ENCODE results near the gene RP9. TPM values are rescaled to one million over a fixed set of nuclear protein-coding genes. Genes with fewer than 3 reads are reported as not detected.

Gene RP9
- total RNA-seq, 1 experiment from 2014 or later, result 16.2 TPM

GRCh38 chr7:33087858-33088257 is 21.3 kb downstream of the RP9 start:
- H3T11ph ChIP-seq (ENCODE audit: low read length), result no peak overlapping the region
- Mint-ChIP-seq H3K4me1 (no peaks in the 10 kb centered on the region), H3K4me3 (no peak overlapping the region), H3K27me3 (ENCODE audit: low read depth) (no peaks in the 10 kb centered on the region; the same call in 1 of the 2 replicates), H3K27ac (no peak overlapping the region), H3K9me3 (no peaks in the 10 kb centered on the region; a peak in 1 of 5 replicates), H3K36me3 (ENCODE audit: insufficient read depth in 1 of 3, low read depth in 3 of 3) (0 out of 7 replicates have a peak, but pooled peaks cover 0 to 1% (median 0%) of the 10 kb centered on the region in 3 experiments)
- no peak for DNase-seq
- no peaks in the 10 kb centered on the region for H3K27me3 ChIP-seq (ENCODE audit: insufficient read depth, low read length)
- H3K56ac ChIP-seq (ENCODE audit: insufficient read length, low read depth, low read length), result no peak overlapping the region
- H2BK20ac ChIP-seq (ENCODE audit: low read depth, low read length, poor library complexity, severe bottlenecking), result no peak overlapping the region
- H3K23ac ChIP-seq (ENCODE audit: insufficient read length, low read depth, low read length), result no peak overlapping the region
- no peak overlapping the region for H2BK15ac ChIP-seq (ENCODE audit: low read depth, low read length)
- no peak overlapping the region for H2AK5ac ChIP-seq (ENCODE audit: insufficient read length, low read length)
- H2BK5ac ChIP-seq (ENCODE audit: insufficient read length, low read length), result no peak overlapping the region
- no peaks in the 10 kb centered on the region for H3K79me2 ChIP-seq (ENCODE audit: insufficient read depth, low read length)
- no peak overlapping the region for H3K14ac ChIP-seq (ENCODE audit: insufficient read depth, low read length)
- H3K4me2 ChIP-seq (ENCODE audit: insufficient read depth, insufficient read length, low read length), result no peak overlapping the region
- H2BK120ac ChIP-seq (ENCODE audit: low read depth, low read length, poor library complexity, severe bottlenecking), result no peak overlapping the region
- no peak overlapping the region for H2AFZ ChIP-seq (ENCODE audit: low read length)
- no CpG with 5 or more reads among the region's 2 CpGs for WGBS (ENCODE audit: extremely low coverage, insufficient read length, low lambda C conversion rate)
- H3K79me1 ChIP-seq (ENCODE audit: insufficient read depth, low read depth, low read length, poor library complexity, severe bottlenecking), result no peaks in the 10 kb centered on the region
- H4K5ac ChIP-seq (ENCODE audit: insufficient read length, low read depth, low read length), result no peak overlapping the region
- no peak overlapping the region for H3K18ac ChIP-seq (ENCODE audit: insufficient read length, low read depth, low read length)
- H3K9me3 ChIP-seq (ENCODE audit: control insufficient read depth, low read depth, low read length), result no peaks in the 10 kb centered on the region
- H3K27ac ChIP-seq (ENCODE audit: insufficient read length, low read depth, low read length), result no peak overlapping the region
- H3K4me1 ChIP-seq (ENCODE audit: insufficient read depth, low read length), result no peaks in the 10 kb centered on the region
- no peak overlapping the region for H3K9ac ChIP-seq (ENCODE audit: extremely low read depth, insufficient read length, low read length)
- H3K4ac ChIP-seq (ENCODE audit: low read depth, low read length), result no peak overlapping the region
- H4K20me1 ChIP-seq (ENCODE audit: control insufficient read depth, insufficient read depth, insufficient read length), result no peaks in the 10 kb centered on the region
- H2BK12ac ChIP-seq (ENCODE audit: insufficient read length, low read depth, low read length), result no peak overlapping the region
- no peak overlapping the region for H4K8ac ChIP-seq (replicated peaks; ENCODE audit: insufficient read length, low read depth, low read length)
- H3K23me2 ChIP-seq (ENCODE audit: insufficient read length, low read depth, low read length, poor library complexity, severe bottlenecking), result no peaks in the 10 kb centered on the region
- H4K91ac ChIP-seq (ENCODE audit: insufficient read length, low read depth, low read length), result no peak overlapping the region
- TF ChIP-seq CTCF (conservative IDR thresholded peaks at IDR 0.05), result no peak

All from H9 (cell line).